GM19463 (cell line): ENCODE results near the gene NT5E.
"Not testable (repeated sequence)": the region's sequence is repeated elsewhere in the genome, so short reads cannot be mapped to it uniquely, and the experiment has no call there.

Source experiments
- ATAC-seq: cut with Tn5 transposase; IDR thresholded peaks from one replicate; pipeline ENCODE4 v1.9.1; 2021; ENCODE audit warnings: mild to moderate bottlenecking, moderate library complexity; ENCODE audit not compliant: unreplicated experiment

NT5E gene

GRCh38 chr6:85484948-85485347 lies 35.1 kb downstream of the NT5E start:
- ATAC-seq = no peak

- no peak for ATAC-seq
Observed at GRCh38 chr6:85490516-85491248, 40.8 kb downstream of the NT5E start.

- no peak for ATAC-seq
Observed at GRCh38 chr6:85493389-85493788, 43.5 kb downstream of the NT5E start.

- ATAC-seq = no peak
Observed at GRCh38 chr6:85494547-85495536, 45.0 kb downstream of the NT5E start.

GRCh38 chr6:85496009-85496579 lies 46.2 kb downstream of the NT5E start:
- no peak for ATAC-seq

GRCh38 chr6:85496856-85497255 lies 47.0 kb downstream of the NT5E start:
- ATAC-seq = no peak

GRCh38 chr6:85498596-85499258 lies 48.8 kb downstream of the NT5E start:
- ATAC-seq = no peak

- no peak for ATAC-seq
Observed at GRCh38 chr6:85506441-85507093, 56.7 kb downstream of the NT5E start.

- no peak for ATAC-seq
Observed at GRCh38 chr6:85516168-85516567, 66.3 kb downstream of the NT5E start.

- ATAC-seq = not testable (repeated sequence)
Observed at GRCh38 chr6:85524281-85524680, 74.4 kb downstream of the NT5E start.

GRCh38 chr6:85537055-85537494 lies 87.2 kb downstream of the NT5E start:
- ATAC-seq = no peak

GRCh38 chr6:85544776-85545175 lies 94.9 kb downstream of the NT5E start:
- ATAC-seq = no peak
